HEK293T (cell line): ENCODE measurements around the gene YWHAB.
"Not testable (repeated sequence)": the region's sequence is repeated elsewhere in the genome, so short reads cannot be mapped to it uniquely, and the experiment has no call there.

ENCODE experiments used
- CTCF ChIA-PET: fragments of 350-600 bp; formaldehyde crosslinking; extraction: SDS; loops from one replicate; lab custom pipeline; 2021; ENCODE audit warnings: antibody characterized with exemption, inconsistent platforms; lab: Yijun Ruan, JAX
- POLR2A ChIA-PET: fragments of 350-600 bp; formaldehyde crosslinking; extraction: SDS; loops from one replicate; lab custom pipeline; 2020; ENCODE audit warnings: antibody characterized with exemption, inconsistent platforms; lab: Yijun Ruan, JAX
- DNase-seq: peaks from one replicate; pipeline ENCODE4 v3.0.0; 2012; ENCODE audit warnings: mixed read lengths; ENCODE audit errors: extremely low spot score
- ARNT ChIP-seq: fragments of 450-650 bp; IDR thresholded peaks from 2 replicates; pipeline ENCODE4 v1.6.1; 2017; ENCODE audit warnings: mild to moderate bottlenecking
- BHLHE40 ChIP-seq: fragments of 450-650 bp; IDR thresholded peaks from 2 replicates; pipeline ENCODE4 v1.6.1; 2016; ENCODE audit warnings: mild to moderate bottlenecking, moderate library complexity, borderline replicate concordance
- CTBP1 ChIP-seq: fragments of 450-650 bp; IDR thresholded peaks from 2 replicates; pipeline ENCODE4 v1.6.1; 2016; ENCODE audit warnings: borderline replicate concordance
- ELF4 ChIP-seq: fragments of 450-650 bp; IDR thresholded peaks from 2 replicates; pipeline ENCODE4 v1.6.1; 2017; ENCODE audit warnings: antibody characterized with exemption
- FOXA1 ChIP-seq: fragments of 450-650 bp; IDR thresholded peaks from 2 replicates; pipeline ENCODE4 v1.6.1; 2016; ENCODE audit warnings: mild to moderate bottlenecking
- FOXK2 ChIP-seq: fragments of 450-650 bp; IDR thresholded peaks from 2 replicates; pipeline ENCODE4 v1.6.1; 2016; ENCODE audit warnings: mild to moderate bottlenecking
- FOXM1 ChIP-seq: fragments of 450-650 bp; IDR thresholded peaks from 2 replicates; pipeline ENCODE4 v1.6.1; 2017; ENCODE audit warnings: mild to moderate bottlenecking, borderline replicate concordance
- HDGF ChIP-seq: fragments of 450-650 bp; IDR thresholded peaks from 2 replicates; pipeline ENCODE4 v1.6.1; 2017; ENCODE audit warnings: antibody characterized with exemption, borderline replicate concordance
- L3MBTL2 ChIP-seq: fragments of 450-650 bp; conservative IDR thresholded peaks from 2 replicates; pipeline ENCODE4 v1.6.1; 2016; ENCODE audit warnings: mild to moderate bottlenecking
- LEF1 ChIP-seq: fragments of 450-650 bp; IDR thresholded peaks from 2 replicates; pipeline ENCODE4 v1.6.1; 2017; ENCODE audit warnings: mild to moderate bottlenecking, borderline replicate concordance
- NFRKB ChIP-seq: fragments of 450-650 bp; IDR thresholded peaks from 2 replicates; pipeline ENCODE4 v1.6.1; 2016; ENCODE audit warnings: mild to moderate bottlenecking, moderate library complexity
- SP1 ChIP-seq: fragments of 450-650 bp; IDR thresholded peaks from 2 replicates; pipeline ENCODE4 v1.6.1; 2017
- SUZ12 ChIP-seq: fragments of 450-650 bp; IDR thresholded peaks from 2 replicates; pipeline ENCODE4 v1.6.1; 2016; ENCODE audit warnings: mild to moderate bottlenecking
- TARDBP ChIP-seq: fragments of 450-650 bp; IDR thresholded peaks from 2 replicates; pipeline ENCODE4 v1.6.1; 2016
- ZNF384 ChIP-seq: fragments of 450-650 bp; IDR thresholded peaks from 2 replicates; pipeline ENCODE4 v1.6.1; 2016
- TF ChIP-seq, protein P1 (sequence below): fragments of 450-650 bp; IDR thresholded peaks from 2 replicates; pipeline ENCODE4 v1.6.1; 2016

The YWHAB gene

DNA sequence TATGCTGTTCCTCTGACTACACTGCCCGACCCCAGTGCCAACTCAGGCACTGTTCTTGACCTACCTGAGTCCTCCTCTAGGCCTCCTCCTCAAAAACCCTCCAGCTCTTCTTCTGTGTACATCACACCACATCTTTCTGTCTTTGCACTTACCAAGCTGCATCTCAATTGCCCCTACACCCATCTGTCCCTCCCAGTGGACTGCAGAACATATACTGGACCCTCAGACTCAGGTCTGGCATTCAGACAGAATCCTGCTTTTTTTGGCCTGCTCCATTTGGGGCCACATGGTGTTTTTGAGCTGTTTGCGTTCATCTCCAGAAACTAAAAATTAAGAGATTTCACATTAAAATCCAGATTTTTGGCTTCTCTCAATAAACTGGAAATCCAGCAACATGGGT, 23.2 kb upstream of the YWHAB start:
- TF ChIP-seq SP1 = no peak
- no peak for TF ChIP-seq ELF4
- TF ChIP-seq HDGF = no peak
- no peak for TF ChIP-seq FOXA1
- TF ChIP-seq FOXK2 = no peak
- ChIA-PET POLR2A (interaction anchor here (0.9 kb wide), 1 partner anchor 10 kb away, joined by 3 read pairs; no protein-coding TSS in a partner anchor), CTCF (interaction anchor here (0.6 kb wide), 1 partner anchor 10 kb away, joined by 7 read pairs; no protein-coding TSS in a partner anchor)

DNA sequence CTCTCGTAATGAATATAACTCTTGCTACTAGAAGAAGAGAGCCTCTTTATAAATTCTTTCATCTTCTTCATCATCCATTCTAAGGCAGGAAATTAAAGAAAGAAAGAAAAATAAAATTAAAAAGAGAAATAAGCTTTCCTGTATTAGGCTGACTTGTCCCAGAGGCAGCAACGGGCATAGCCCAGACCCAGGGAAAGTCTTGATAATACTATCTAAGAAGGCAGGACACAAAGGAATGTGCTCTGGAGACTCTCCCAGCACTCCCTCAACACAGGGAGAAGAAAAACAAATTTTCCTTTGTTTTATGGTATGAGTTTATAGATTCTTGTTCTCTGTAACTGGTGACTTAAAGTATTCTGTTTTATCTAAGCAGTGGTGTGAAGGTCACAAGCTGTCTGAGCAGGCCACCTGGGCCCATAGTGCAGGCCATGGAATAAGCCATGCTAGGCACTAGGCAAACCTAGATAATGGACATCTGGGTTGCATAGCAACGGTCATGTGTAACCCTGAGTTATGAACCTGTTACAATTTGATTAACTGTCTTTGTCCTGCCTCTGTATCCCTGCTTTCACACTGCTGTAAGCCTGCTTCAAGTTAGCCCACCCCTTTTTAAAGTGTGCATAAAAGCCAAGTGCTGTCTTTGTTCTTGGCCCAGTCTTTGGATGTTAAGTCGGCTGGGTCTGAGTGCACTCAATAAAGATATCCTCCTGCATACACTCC, 22.0 kb upstream of the YWHAB start:
- CTCF ChIA-PET, DNase-seq: not testable (repeated sequence)

More for the DNA sequence above, 23.2 kb upstream of the YWHAB start:
- no peak for DNase-seq

DNA sequence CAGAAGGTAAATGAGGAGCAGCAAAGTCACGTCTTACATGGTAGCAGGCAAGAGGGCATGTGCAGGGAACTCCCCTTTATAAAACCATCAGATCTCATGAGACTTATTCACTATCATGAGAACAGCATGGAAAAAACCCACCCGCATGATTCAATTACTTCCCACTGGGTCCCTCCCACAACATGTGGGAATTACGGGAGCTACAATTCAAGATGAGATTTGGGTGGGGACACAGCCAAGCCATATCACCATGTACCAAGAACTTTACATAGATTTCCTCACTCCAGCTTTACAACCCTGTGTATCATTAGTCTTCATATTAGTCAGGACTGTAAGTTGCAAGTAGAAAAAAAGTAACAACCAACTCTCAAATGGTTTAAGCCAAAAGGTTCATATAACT, 21.0 kb upstream of the YWHAB start:
- DNase-seq, POLR2A ChIA-PET, CTCF ChIA-PET: not testable (repeated sequence)

More for the DNA sequence above, 22.0 kb upstream of the YWHAB start:
- POLR2A ChIA-PET = interaction anchor here (0.9 kb wide), 1 partner anchor 9 kb away, joined by 3 read pairs; no protein-coding TSS in a partner anchor

DNA sequence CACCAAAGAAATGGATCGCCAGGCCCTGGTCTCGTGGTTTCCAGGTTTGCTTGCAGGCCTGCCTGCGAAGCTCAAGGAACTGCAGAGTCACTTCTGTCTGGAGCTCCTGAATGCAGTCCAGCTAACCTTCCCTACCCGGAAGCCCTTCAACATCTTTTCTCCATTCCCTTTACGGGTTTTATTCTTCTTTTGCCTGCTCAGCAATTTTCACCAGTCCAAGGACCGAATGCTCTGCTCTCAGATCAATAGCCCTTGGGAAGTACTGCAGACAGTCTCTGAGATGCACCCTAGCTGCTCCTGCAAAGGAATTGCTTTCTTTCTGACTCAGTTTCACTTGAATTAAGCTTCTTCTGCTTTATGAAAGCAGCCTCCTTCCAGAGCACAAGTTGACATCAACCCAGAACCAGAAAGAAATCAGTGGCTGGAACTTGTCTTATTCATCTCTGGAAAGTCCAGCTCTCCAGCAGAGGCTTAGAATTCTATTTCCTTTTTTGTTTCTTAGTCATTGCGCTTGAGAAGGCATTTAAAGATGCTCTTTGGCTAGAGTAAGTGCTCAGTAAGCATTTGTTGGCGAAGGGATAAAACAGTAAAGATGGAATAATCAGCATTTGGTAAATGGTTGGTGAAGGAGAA, 18.7 kb upstream of the YWHAB start:
- no peak for DNase-seq
- ChIA-PET CTCF (interaction anchor here (0.5 to 1.7 kb wide), 10 partner anchors 10 to 198 kb away, joined by 3 to 11 read pairs (median 3); no protein-coding TSS in a partner anchor), POLR2A (interaction anchor here (0.9 kb wide), 1 partner anchor 119 kb away, joined by 3 read pairs; no protein-coding TSS in a partner anchor)
- TF ChIP-seq FOXA1 (no peak), CTBP1 (no peak), ARNT (no peak), HDGF (no peak)

DNA sequence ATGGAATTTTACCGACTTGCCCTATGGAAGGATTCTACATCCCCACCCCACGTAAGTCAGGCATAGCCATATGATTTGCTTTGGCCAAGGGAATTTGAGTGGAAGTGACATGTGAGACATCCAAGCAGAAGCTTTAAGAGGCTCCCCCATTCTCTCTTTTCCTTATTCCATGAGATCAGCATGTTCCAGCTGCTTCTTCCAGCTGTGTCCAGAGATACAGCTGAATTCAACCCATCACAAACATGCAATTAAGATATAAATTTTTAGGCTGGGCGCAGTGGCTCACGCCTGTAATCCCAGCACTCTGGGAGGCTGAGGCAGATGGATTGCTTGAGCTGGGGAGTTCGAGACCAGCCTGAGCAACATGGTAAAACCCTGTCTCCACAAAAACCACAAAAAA, 16.0 kb upstream of the YWHAB start:
- TF ChIP-seq SP1 = no peak
- no peak for TF ChIP-seq NFRKB
- TF ChIP-seq ARNT = no peak
- no peak for TF ChIP-seq FOXA1
- TF ChIP-seq CTBP1 = no peak
- TF ChIP-seq ZNF384 = no peak
- no peak for TF ChIP-seq L3MBTL2
- no peak for TF ChIP-seq TARDBP
- TF ChIP-seq FOXM1 = no peak
- TF ChIP-seq HDGF = no peak
- TF ChIP-seq SUZ12 = no peak
- no peak for TF ChIP-seq BHLHE40
- TF ChIP-seq, protein P1, sequence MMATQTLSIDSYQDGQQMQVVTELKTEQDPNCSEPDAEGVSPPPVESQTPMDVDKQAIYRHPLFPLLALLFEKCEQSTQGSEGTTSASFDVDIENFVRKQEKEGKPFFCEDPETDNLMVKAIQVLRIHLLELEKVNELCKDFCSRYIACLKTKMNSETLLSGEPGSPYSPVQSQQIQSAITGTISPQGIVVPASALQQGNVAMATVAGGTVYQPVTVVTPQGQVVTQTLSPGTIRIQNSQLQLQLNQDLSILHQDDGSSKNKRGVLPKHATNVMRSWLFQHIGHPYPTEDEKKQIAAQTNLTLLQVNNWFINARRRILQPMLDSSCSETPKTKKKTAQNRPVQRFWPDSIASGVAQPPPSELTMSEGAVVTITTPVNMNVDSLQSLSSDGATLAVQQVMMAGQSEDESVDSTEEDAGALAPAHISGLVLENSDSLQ = no peak
- TF ChIP-seq ELF4 = no peak
- no peak for TF ChIP-seq FOXK2
- no peak for TF ChIP-seq LEF1
- ChIA-PET CTCF (interaction anchor here (0.8 to 1.4 kb wide), 2 partner anchors 72 to 588 kb away, joined by 4 read pairs; no protein-coding TSS in a partner anchor), POLR2A (no interaction called here)

DNA sequence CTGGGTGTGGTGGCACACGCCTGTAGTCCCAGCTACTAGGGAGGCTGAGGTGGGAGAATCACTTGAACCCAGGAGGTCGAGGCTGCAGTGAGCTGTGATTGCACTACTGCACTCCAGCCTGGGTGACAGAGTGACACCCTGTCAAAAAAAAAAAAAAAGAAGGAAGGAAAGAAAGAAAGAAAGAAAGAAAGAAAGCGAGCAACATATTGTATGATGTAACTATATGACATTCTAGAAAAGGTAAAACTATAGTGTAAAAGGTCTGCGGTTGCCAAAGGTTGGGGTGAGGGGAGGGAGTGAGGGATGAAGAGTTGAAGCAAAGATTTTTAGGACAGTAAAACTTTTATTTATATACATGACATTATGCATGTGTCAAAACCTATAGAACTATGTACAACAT, 3.1 kb upstream of the YWHAB start:
- POLR2A ChIA-PET, DNase-seq, CTCF ChIA-PET: not testable (repeated sequence)

More for the DNA sequence above, 16.0 kb upstream of the YWHAB start:
- no peak for DNase-seq

DNA sequence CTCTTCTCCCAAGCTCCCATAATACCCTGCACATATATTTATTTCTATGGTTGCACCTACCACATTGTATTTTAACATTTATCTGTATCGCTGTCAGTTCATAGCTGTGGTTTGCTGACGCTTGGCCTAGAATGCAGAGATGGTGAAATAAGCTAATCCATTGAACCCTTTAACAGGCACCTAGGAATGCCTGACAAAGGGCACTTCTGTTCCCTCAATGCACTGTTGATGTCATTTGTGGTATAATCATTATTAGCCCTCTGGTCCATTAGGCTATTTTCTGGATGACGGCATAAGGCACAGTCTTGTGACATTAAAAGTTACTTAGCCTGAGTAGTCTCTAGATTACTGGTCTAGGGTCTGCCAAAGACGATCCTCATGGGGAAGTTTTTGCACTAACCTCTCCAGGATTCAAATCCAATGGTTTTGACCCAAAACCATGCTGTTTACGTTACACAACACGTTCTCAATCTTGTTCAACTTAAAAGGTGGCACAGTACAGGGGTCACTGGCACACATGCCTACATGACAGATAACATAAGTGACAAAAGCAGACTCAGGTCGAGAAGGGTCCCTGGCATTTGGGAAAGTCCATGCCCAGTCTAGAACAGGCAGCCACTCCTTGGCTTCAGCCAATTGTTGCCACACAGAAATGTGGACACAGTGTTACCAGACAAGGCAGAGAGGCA, 2.1 kb upstream of the YWHAB start:
- ChIA-PET POLR2A (no interaction called here), CTCF (no interaction called here)
- TF ChIP-seq ARNT (no peak), ZNF384 (no peak), SP1 (no peak), LEF1 (no peak), HDGF (no peak), SUZ12 (no peak)
- no peak for DNase-seq

DNA sequence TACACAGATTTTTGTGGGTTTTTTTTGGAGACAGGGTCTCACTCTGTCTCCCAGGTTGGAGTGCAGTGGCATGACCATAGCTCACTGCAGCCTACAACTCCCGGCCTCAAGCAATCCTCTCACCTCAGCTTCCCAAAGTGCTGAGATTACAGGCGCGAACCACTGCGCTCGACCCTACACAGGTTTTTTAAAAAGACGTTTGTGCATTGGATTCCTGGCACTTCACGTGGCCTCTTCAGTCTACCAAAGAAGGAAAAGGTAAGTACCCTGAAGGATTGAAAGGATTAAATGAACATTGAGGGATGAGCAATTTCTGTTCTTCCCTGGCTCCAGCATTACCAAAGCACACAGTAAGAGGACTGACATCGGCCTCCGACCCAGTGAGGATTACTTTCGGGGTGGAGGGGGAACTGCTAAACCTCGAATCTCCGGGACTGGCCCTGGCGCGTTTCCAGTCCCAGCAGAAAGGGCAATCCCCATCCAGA, 556 bp upstream of the YWHAB start:
- DNase-seq = no peak
- ChIA-PET POLR2A (interaction anchor here (0.6 to 1.7 kb wide), 10 partner anchors 10 to 1479 kb away, joined by 3 to 11 read pairs (median 3); partner anchors contain the start of gene PABPC1L), CTCF (no interaction called here)

More for the DNA sequence above, 556 bp upstream of the YWHAB start:
- TF ChIP-seq FOXA1 = no peak
- no peak for TF ChIP-seq TARDBP
- no peak for TF ChIP-seq FOXK2
- TF ChIP-seq, protein P1 = no peak
- no peak for TF ChIP-seq SP1
- no peak for TF ChIP-seq NFRKB
- TF ChIP-seq FOXM1 = no peak
- TF ChIP-seq SUZ12 = no peak
- no peak for TF ChIP-seq ARNT
